H9 (cell line): ENCODE results near the gene SLC22A6. TPM values are rescaled to one million over a fixed set of nuclear protein-coding genes. Genes with fewer than 3 reads are reported as not detected.
A peak's percentile ranks its signal among the peaks of the same experiment; 100 is the strongest.

Experiments
- DNase-seq: peaks from one replicate; pipeline ENCODE4 v3.0.0-alpha.2; 2017
- H2AFZ ChIP-seq: one replicate; pipeline ENCODE4 v1.6.1; 2013; ENCODE audit warnings: mild to moderate bottlenecking, low read length, control low read depth, moderate library complexity
- H2AK5ac ChIP-seq: 2 replicates; pipeline ENCODE4 v1.6.1; 2013; ENCODE audit warnings: low read length, control low read depth, mixed read lengths; ENCODE audit not compliant: insufficient read length
- H2BK120ac ChIP-seq: one replicate; pipeline ENCODE4 v1.6.1; 2013; ENCODE audit warnings: low read depth, mild to moderate bottlenecking, low read length, control low read depth, inconsistent platforms; ENCODE audit not compliant: poor library complexity, severe bottlenecking
- H2BK12ac ChIP-seq: 2 replicates; pipeline ENCODE4 v1.6.1; 2013; ENCODE audit warnings: low read length, control low read depth, mixed read lengths, low read depth; ENCODE audit not compliant: insufficient read length
- H2BK15ac ChIP-seq: 2 replicates; pipeline ENCODE4 v1.6.1; 2013; ENCODE audit warnings: low read depth, low read length, control low read depth
- H2BK20ac ChIP-seq: one replicate; pipeline ENCODE4 v1.6.1; 2013; ENCODE audit warnings: low read depth, mild to moderate bottlenecking, low read length, control low read depth, inconsistent platforms; ENCODE audit not compliant: poor library complexity, severe bottlenecking
- H2BK5ac ChIP-seq: 2 replicates; pipeline ENCODE4 v1.6.1; 2013; ENCODE audit warnings: low read length, control low read depth, mixed read lengths; ENCODE audit not compliant: insufficient read length
- H3K14ac ChIP-seq: 2 replicates; pipeline ENCODE4 v1.6.1; 2013; ENCODE audit warnings: low read length, control low read depth; ENCODE audit not compliant: insufficient read depth
- H3K18ac ChIP-seq: 2 replicates; pipeline ENCODE4 v1.6.1; 2013; ENCODE audit warnings: low read depth, mild to moderate bottlenecking, mixed read lengths, low read length, control low read depth; ENCODE audit not compliant: insufficient read length
- H3K23ac ChIP-seq: 2 replicates; pipeline ENCODE4 v1.6.1; 2013; ENCODE audit warnings: low read length, control low read depth, mixed read lengths, low read depth; ENCODE audit not compliant: insufficient read length
- H3K23me2 ChIP-seq: 2 replicates; pipeline ENCODE4 v1.6.1; 2013; ENCODE audit warnings: low read depth, mild to moderate bottlenecking, mixed read lengths, low read length, control low read depth; ENCODE audit not compliant: insufficient read length, poor library complexity, severe bottlenecking
- H3K27ac ChIP-seq: 2 replicates; pipeline ENCODE4 v1.5.1; 2013; ENCODE audit warnings: low read length, control low read depth, mixed read lengths, low read depth; ENCODE audit not compliant: insufficient read length
- H3K27me3 ChIP-seq: 2 replicates; pipeline ENCODE4 v1.6.1; 2013; ENCODE audit warnings: low read length, control low read depth, inconsistent platforms; ENCODE audit not compliant: insufficient read depth
- H3K4ac ChIP-seq: 2 replicates; pipeline ENCODE4 v1.6.1; 2013; ENCODE audit warnings: low read depth, mild to moderate bottlenecking, control low read depth, inconsistent platforms, low read length, moderate library complexity
- H3K4me1 ChIP-seq: 2 replicates; pipeline ENCODE4 v1.6.1; 2013; ENCODE audit warnings: low read length, control low read depth, inconsistent platforms; ENCODE audit not compliant: insufficient read depth
- H3K4me2 ChIP-seq: 2 replicates; pipeline ENCODE4 v1.6.1; 2013; ENCODE audit warnings: low read length, control low read depth, mixed read lengths; ENCODE audit not compliant: insufficient read length, insufficient read depth
- H3K56ac ChIP-seq: 2 replicates; pipeline ENCODE4 v1.6.1; 2013; ENCODE audit warnings: low read depth, mild to moderate bottlenecking, mixed read lengths, low read length, control low read depth; ENCODE audit not compliant: insufficient read length
- H3K79me1 ChIP-seq: 2 replicates; pipeline ENCODE4 v1.6.1; 2013; ENCODE audit warnings: low read depth, mild to moderate bottlenecking, moderate library complexity, low read length, control low read depth, inconsistent platforms; ENCODE audit not compliant: insufficient read depth, poor library complexity, severe bottlenecking
- H3K79me2 ChIP-seq: 2 replicates; pipeline ENCODE4 v1.6.1; 2013; ENCODE audit warnings: low read length, control low read depth, inconsistent platforms; ENCODE audit not compliant: insufficient read depth
- H3K9ac ChIP-seq: 2 replicates; pipeline ENCODE4 v1.6.1; 2013; ENCODE audit warnings: low read length, control low read depth, mixed read lengths; ENCODE audit not compliant: insufficient read length; ENCODE audit errors: extremely low read depth
- H3K9me3 ChIP-seq: one replicate; pipeline ENCODE4 v1.6.1; 2013; ENCODE audit warnings: low read depth, low read length, inconsistent platforms; ENCODE audit not compliant: control insufficient read depth
- H3T11ph ChIP-seq: one replicate; pipeline ENCODE4 v1.6.1; 2013; ENCODE audit warnings: mild to moderate bottlenecking, low read length, control low read depth, inconsistent platforms
- H4K20me1 ChIP-seq: one replicate; pipeline ENCODE4 v1.6.1; 2013; ENCODE audit not compliant: control insufficient read depth, insufficient read length, insufficient read depth
- H4K5ac ChIP-seq: 2 replicates; pipeline ENCODE4 v1.6.1; 2013; ENCODE audit warnings: low read depth, mild to moderate bottlenecking, mixed read lengths, low read length, control low read depth; ENCODE audit not compliant: insufficient read length
- H4K8ac ChIP-seq: replicated peaks from 2 replicates; pipeline ENCODE4 v1.6.1; 2013; ENCODE audit warnings: low read length, control low read depth, mixed read lengths, low read depth; ENCODE audit not compliant: insufficient read length
- H4K91ac ChIP-seq: 2 replicates; pipeline ENCODE4 v1.6.1; 2013; ENCODE audit warnings: low read depth, mild to moderate bottlenecking, moderate library complexity, mixed read lengths, low read length, control low read depth; ENCODE audit not compliant: insufficient read length
- H3K27ac Mint-ChIP-seq, 3 experiments: 2 replicates in 2 of 3; 3 replicates in 1 of 3; pipeline ENCODE4 v1.8.0; 2020 to 2021; ENCODE audit warnings: mixed read lengths in 3 of 3, mild to moderate bottlenecking in 1 of 3, moderate library complexity in 1 of 3
- H3K27me3 Mint-ChIP-seq: 2 replicates; pipeline ENCODE4 v1.8.0; 2021; ENCODE audit warnings: low read depth, mild to moderate bottlenecking, moderate library complexity, mixed read lengths
- H3K36me3 Mint-ChIP-seq, 3 experiments: 2 replicates in 2 of 3; 3 replicates in 1 of 3; pipeline ENCODE4 v1.8.0; 2020 to 2021; ENCODE audit warnings: low read depth in 3 of 3, mixed read lengths in 3 of 3; ENCODE audit not compliant: insufficient read depth in 1 of 3
- H3K4me1 Mint-ChIP-seq, 2 experiments: 2 replicates each; pipeline ENCODE4 v1.8.0; 2020; ENCODE audit warnings: mixed read lengths in 2 of 2
- H3K4me3 Mint-ChIP-seq, 2 experiments: 2 replicates in 1 of 2; 3 replicates in 1 of 2; pipeline ENCODE4 v1.8.0; 2020 to 2021; ENCODE audit warnings: mild to moderate bottlenecking in 2 of 2, mixed read lengths in 2 of 2, moderate library complexity in 1 of 2
- H3K9me3 Mint-ChIP-seq, 2 experiments: 2 replicates in 1 of 2; 3 replicates in 1 of 2; pipeline ENCODE4 v1.8.0; 2020; ENCODE audit warnings: mild to moderate bottlenecking in 2 of 2, mixed read lengths in 2 of 2, moderate library complexity in 1 of 2
- WGBS: extraction: QIAGEN DNeasy Blood & Tissue Kit; methylation state at CpG from one replicate; pipeline ENCODE4 v1.1.7; 2013; ENCODE audit warnings: missing lambda C conversion rate, low lambda C conversion rate, mixed read lengths; ENCODE audit not compliant: insufficient read length; ENCODE audit errors: extremely low coverage; 5-methylcytosine and 5-hydroxymethylcytosine counted together
- total RNA-seq: library from RNA; stranded (reverse); gene quantifications from 2 replicates; pipeline ENCODE4 v1.2.1, GENCODE V29; 2021
- TF ChIP-seq, protein P1 (sequence below): fragments of 200-600 bp; sonication (generic); conservative IDR thresholded peaks from 3 replicates; pipeline ENCODE4 v1.8.0; 2021; ENCODE audit warnings: antibody characterized with exemption, mild to moderate bottlenecking

Gene SLC22A6
- total RNA-seq, 1 experiment from 2014 or later = not detected

DNA sequence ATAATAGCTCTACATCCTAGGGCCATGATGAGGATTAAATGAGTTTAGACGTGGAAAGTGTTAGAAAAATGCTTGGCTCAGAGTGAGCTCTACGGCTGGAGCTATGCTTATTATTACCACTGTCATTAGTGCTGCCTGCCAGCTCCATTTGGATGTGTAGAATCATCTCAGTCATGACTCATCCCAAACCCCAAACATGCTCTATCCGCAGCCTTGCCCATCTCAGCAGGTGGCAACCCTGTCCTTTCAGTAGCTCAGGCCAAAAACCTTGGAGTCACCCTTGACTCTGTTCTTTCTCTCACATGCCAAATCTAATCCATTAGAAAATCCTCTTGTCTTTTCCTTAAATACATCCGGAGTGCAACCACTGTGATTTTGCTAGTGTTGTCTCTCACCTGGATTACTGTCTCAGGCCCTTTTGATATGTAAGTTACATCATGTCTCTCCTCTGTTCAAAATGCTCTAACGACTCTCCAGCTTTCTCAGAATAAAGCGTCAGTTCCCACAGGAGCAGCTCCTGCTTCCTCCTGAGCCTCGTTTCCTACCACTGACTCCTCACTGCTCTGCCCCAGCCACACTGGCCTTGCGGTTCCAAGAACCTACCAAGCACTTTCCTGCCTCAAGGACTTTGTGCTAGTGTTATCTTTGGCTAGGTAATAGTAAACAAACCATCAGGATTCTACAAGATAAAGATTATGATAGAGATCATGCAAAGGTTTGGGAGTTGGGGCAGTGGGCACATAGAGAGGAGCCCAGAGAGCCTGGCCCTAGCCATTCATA lies 53.1 kb downstream of the SLC22A6 start:
- H2BK20ac ChIP-seq = no peak overlapping the region
- no peak overlapping the region for H4K91ac ChIP-seq
- no peak overlapping the region for H3K18ac ChIP-seq
- no peaks in the 10 kb centered on the region for H4K20me1 ChIP-seq
- H3K36me3 Mint-ChIP-seq = no peaks in the 10 kb centered on the region; a peak in 1 of 7 replicates
- H3K9ac ChIP-seq = no peak overlapping the region
- no peak overlapping the region for H2AK5ac ChIP-seq
- no peak overlapping the region for H3K56ac ChIP-seq
- H2BK5ac ChIP-seq = no peak overlapping the region
- H2AFZ ChIP-seq = no peak overlapping the region
- no peaks in the 10 kb centered on the region for H3K79me1 ChIP-seq
- no peak overlapping the region for H3K4ac ChIP-seq
- no peaks in the 10 kb centered on the region for H3K9me3 Mint-ChIP-seq
- no peaks in the 10 kb centered on the region for H3K79me2 ChIP-seq
- H3K9me3 ChIP-seq = no peaks in the 10 kb centered on the region
- no peak overlapping the region for H3K14ac ChIP-seq
- H2BK120ac ChIP-seq = no peak overlapping the region
- no peak overlapping the region for H3T11ph ChIP-seq
- H3K4me1 ChIP-seq = no peaks in the 10 kb centered on the region; the same call in 1 of the 2 replicates
- no peak overlapping the region for H3K27ac ChIP-seq
- H4K5ac ChIP-seq = no peak overlapping the region
- peak; percentile 31 for DNase-seq
- H3K4me1 Mint-ChIP-seq = peaks cover 26 to 41% of the 10 kb centered on the region in 2 experiments
- H3K23ac ChIP-seq = no peak overlapping the region
- TF ChIP-seq, protein P1, sequence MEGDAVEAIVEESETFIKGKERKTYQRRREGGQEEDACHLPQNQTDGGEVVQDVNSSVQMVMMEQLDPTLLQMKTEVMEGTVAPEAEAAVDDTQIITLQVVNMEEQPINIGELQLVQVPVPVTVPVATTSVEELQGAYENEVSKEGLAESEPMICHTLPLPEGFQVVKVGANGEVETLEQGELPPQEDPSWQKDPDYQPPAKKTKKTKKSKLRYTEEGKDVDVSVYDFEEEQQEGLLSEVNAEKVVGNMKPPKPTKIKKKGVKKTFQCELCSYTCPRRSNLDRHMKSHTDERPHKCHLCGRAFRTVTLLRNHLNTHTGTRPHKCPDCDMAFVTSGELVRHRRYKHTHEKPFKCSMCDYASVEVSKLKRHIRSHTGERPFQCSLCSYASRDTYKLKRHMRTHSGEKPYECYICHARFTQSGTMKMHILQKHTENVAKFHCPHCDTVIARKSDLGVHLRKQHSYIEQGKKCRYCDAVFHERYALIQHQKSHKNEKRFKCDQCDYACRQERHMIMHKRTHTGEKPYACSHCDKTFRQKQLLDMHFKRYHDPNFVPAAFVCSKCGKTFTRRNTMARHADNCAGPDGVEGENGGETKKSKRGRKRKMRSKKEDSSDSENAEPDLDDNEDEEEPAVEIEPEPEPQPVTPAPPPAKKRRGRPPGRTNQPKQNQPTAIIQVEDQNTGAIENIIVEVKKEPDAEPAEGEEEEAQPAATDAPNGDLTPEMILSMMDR = no peak
- no peak overlapping the region; a peak in 1 of 5 replicates for H3K4me3 Mint-ChIP-seq
- H2BK15ac ChIP-seq = no peak overlapping the region
- no peak overlapping the region for H3K4me2 ChIP-seq
- peaks cover 42% of the 10 kb centered on the region for H3K27me3 Mint-ChIP-seq
- no peaks in the 10 kb centered on the region for H3K23me2 ChIP-seq
- no peak overlapping the region for H2BK12ac ChIP-seq
- peak overlapping the region in 1 of 3 experiments; percentile 30; a peak in 1 of 7 replicates for H3K27ac Mint-ChIP-seq
- peaks cover 10% of the 10 kb centered on the region; the same call in 1 of the 2 replicates for H3K27me3 ChIP-seq
- no CpG with 5 or more reads among the region's 8 CpGs for WGBS
- H4K8ac ChIP-seq = no peak overlapping the region
